ENCODE results near the gene ARL16. TPM values are rescaled to one million over a fixed set of nuclear protein-coding genes. Genes with fewer than 3 reads are reported as not detected.

Gene ARL16
- total RNA-seq, 4 donors from 2014 or later: 33.5 to 45.4 (median 43.4) TPM

DNA sequence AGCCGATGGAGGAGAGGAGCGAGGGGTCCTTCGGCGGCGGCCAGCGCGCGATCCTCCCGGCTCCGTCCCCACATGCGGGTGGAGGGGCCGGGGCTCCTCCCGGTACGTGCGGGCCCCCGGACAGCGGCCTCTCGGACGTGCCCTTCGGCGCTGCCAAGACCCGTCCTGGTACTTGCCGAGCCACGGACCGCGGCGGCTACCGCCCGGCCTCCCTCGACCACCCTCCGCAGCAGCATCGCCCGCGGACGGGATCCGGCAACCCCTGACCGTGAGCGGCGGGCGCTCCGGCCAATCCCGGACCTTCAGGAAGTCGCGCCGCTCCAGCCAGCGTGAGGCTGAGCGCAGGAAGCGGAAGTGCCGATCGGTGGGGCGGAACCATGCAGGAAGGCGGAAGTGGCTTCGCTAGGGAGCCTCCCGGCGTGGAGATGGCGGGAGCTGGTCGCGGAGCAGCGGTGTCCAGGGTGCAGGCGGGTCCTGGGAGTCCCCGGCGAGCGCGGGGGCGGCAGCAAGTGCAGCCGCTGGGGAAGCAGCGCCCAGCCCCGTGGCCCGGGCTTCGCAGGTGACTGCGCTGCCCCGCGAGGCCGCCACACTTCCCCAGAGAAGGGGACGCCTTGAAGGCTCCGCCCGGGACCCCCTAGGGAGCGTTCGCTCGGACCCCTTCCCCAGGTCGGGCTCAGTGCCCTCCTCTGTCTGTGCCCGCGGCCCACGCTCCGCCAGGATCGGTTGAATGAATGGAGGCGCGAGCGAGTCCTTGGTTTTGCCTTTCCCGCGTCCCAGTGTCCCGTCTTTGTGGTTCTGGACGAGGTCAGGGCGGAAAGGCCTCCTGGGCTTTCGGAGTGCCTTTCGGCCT lies 17.0 kb downstream of the ARL16 start, which contains the start of the genes CCDC137 and OXLD1:
TSS of gene CCDC137 (plus strand) at position 396 of the 850 bp plus-strand sequence. CDS start at position 426, 30 bp downstream.
TSS of gene OXLD1 (minus strand) at position 264 of the 850 bp plus-strand sequence. CDS start at position 236, 28 bp downstream.
- H3K4me1 ChIP-seq: peaks cover 0 to 22% (median 10%) of the 10 kb centered on the region in 4 donors
- H3K36me3 ChIP-seq: peaks cover 0 to 32% (median 0%) of the 10 kb centered on the region in 3 donors
- H3K27me3 ChIP-seq: no peaks in the 10 kb centered on the region
- peak within 1 kb of the TSS; percentile 79 to 99 (median 90) for H3K4me3 ChIP-seq
- no peaks in the 10 kb centered on the region for H3K9me3 ChIP-seq
- TF ChIP-seq POLR2A (IDR thresholded peaks at IDR 0.05): peak; percentile 79 to 83
- TF ChIP-seq, protein P1, sequence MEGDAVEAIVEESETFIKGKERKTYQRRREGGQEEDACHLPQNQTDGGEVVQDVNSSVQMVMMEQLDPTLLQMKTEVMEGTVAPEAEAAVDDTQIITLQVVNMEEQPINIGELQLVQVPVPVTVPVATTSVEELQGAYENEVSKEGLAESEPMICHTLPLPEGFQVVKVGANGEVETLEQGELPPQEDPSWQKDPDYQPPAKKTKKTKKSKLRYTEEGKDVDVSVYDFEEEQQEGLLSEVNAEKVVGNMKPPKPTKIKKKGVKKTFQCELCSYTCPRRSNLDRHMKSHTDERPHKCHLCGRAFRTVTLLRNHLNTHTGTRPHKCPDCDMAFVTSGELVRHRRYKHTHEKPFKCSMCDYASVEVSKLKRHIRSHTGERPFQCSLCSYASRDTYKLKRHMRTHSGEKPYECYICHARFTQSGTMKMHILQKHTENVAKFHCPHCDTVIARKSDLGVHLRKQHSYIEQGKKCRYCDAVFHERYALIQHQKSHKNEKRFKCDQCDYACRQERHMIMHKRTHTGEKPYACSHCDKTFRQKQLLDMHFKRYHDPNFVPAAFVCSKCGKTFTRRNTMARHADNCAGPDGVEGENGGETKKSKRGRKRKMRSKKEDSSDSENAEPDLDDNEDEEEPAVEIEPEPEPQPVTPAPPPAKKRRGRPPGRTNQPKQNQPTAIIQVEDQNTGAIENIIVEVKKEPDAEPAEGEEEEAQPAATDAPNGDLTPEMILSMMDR (IDR thresholded peaks at IDR 0.05): no peak
- peak within 1 kb of the TSS; percentile 87 to 96 (median 88) for H3K27ac ChIP-seq
- DNase-seq: peak; percentile 94 to 98 (median 97)

DNA sequence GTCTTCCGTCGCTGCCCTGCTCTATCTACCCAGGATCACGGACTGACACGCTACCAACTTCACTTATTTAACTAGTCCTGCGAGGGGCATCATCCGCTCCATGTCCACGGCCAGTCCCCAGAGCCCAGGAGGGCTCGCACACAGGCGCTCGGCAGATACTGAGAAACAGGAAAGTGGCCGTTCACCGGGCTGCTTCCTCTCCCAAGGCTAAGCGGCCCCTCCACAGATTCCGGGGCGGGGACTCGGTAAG lies 17.6 kb downstream of the ARL16 start:
- no peaks in the 10 kb centered on the region for H3K27me3 ChIP-seq
- peak in 1 of 3 donors; percentile 54 for DNase-seq
- H3K27ac ChIP-seq: peak overlapping the region; percentile 87 to 96 (median 88)
- no peaks in the 10 kb centered on the region for H3K9me3 ChIP-seq
- peak overlapping the region; percentile 79 to 99 (median 90) for H3K4me3 ChIP-seq
- TF ChIP-seq POLR2A (IDR thresholded peaks at IDR 0.05): no peak
- TF ChIP-seq, protein P1 (IDR thresholded peaks at IDR 0.05): no peak
- H3K36me3 ChIP-seq: peaks cover 0 to 26% (median 0%) of the 10 kb centered on the region in 3 donors
- peaks cover 0 to 22% (median 10%) of the 10 kb centered on the region in 4 donors for H3K4me1 ChIP-seq

DNA sequence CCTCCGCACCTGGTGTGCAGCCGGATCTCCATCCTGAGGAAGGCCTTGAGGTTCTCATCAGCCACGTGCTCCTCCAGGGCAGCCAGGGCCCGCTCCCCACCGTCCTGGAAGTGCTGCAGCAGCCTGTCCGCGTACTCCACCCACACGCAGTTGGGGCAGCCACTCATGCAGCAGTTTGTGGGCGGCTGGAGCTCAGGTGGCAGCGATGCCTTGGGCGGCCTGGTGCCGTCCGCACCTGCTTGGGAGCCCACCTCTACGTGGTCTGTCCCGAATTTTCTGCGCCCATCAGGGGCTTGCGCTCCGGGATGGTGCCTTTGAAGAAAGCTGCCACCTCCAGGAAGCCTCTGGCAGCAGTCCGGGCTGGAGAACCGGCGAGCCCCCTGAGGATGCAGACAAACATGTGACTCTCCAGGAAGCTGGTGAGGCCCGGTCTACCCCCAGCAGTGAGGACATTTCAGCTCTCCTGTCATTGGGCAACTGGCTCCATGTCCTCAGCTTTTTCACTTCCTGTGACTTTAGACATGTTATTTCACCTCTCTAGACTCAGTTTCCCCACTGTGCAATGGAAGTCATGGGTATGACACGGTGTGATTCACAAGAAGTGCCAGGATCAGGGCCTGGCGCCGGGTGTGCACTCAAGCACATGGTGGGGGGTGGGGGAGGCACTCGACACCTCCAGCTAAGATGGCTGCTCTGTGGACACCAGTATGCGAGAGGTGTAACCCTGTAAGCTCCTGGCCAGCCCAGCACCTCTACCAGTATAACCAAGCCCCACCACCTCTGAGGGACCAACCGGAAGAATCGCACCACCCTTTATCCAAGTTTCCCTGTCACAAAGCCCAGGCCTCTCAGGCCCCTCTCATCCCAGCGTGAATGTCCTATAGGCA lies 18.1 kb downstream of the ARL16 start:
- peaks cover 0 to 20% (median 0%) of the 10 kb centered on the region in 3 donors for H3K36me3 ChIP-seq
- peak overlapping the region; percentile 79 to 99 (median 90) for H3K4me3 ChIP-seq
- peak in 1 of 3 donors; percentile 40 for DNase-seq
- no peak for TF ChIP-seq POLR2A (IDR thresholded peaks at IDR 0.05)
- TF ChIP-seq, protein P1 (IDR thresholded peaks at IDR 0.05): no peak
- peak overlapping the region; percentile 87 to 96 (median 88) for H3K27ac ChIP-seq
- H3K27me3 ChIP-seq: no peaks in the 10 kb centered on the region
- no peaks in the 10 kb centered on the region for H3K9me3 ChIP-seq
- H3K4me1 ChIP-seq: peaks cover 0 to 22% (median 10%) of the 10 kb centered on the region in 4 donors

DNA sequence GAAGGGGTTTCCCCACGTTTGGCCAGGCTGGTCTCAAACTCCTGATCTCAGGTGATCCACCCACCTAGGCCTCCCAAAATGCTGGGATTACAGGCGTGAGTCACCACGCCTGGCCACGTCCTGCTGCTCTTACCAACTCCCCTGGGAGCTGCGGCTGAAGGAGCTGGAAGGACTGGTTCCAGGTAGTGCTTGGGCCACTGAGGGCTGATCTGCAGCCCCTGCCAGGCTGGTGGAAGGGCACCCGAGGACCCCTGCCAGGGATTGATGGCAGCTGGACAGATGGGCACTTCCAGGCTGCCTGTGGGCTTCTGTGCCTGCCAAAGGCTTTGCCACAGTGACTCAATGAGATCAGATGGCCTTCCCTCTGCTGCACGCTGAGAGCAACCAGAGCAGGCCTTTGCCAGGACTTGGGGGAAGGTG lies 19.5 kb downstream of the ARL16 start:
- Histone ChIP-seq H3K4me1 (peaks cover 0 to 22% (median 10%) of the 10 kb centered on the region in 4 donors), H3K9me3 (no peaks in the 10 kb centered on the region), H3K36me3 (peaks cover 0 to 6% (median 0%) of the 10 kb centered on the region in 3 donors), H3K27ac (no peak overlapping the region), H3K27me3 (no peaks in the 10 kb centered on the region), H3K4me3 (no peak overlapping the region)
- TF ChIP-seq, protein P1 (IDR thresholded peaks at IDR 0.05): no peak
- TF ChIP-seq POLR2A (IDR thresholded peaks at IDR 0.05): no peak
- DNase-seq: no peak

DNA sequence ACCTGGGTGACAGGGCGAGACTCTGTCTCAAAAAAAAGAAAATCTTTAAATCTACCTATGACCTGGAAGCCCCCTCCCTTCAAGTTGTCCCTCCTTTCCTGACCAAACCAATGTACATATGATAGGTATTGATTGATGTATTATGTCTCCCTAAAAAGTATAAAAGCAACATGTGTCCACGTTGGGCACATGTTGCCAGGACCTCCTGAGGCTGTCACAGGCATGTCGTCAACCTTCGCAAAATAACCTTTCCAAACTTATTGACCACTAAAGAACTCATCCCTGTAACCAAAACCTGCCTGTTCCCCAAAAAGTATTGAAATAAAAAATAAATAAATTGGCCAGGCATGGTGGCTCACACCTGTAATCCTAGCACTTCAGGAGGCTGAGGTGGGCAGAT lies 21.6 kb downstream of the ARL16 start:
- H3K4me3 ChIP-seq: no peak overlapping the region
- peaks cover 0 to 5% (median 0%) of the 10 kb centered on the region in 3 donors for H3K36me3 ChIP-seq
- H3K27ac ChIP-seq: no peak overlapping the region
- H3K27me3 ChIP-seq: no peaks in the 10 kb centered on the region
- H3K4me1 ChIP-seq: peaks cover 0 to 11% (median 8%) of the 10 kb centered on the region in 4 donors
- no peak for TF ChIP-seq POLR2A (IDR thresholded peaks at IDR 0.05)
- TF ChIP-seq, protein P1 (IDR thresholded peaks at IDR 0.05): no peak
- no peak for DNase-seq
- no peaks in the 10 kb centered on the region for H3K9me3 ChIP-seq
